HG03565 (cell line): ENCODE data around the gene IFI27L2.
A peak's percentile ranks its signal among the peaks of the same experiment; 100 is the strongest.
"Not testable (repeated sequence)": the region's sequence is repeated elsewhere in the genome, so short reads cannot be mapped to it uniquely, and the experiment has no call there.

Experiments used
- ATAC-seq: cut with Tn5 transposase; IDR thresholded peaks from one replicate; pipeline ENCODE4 v1.9.1; 2021; ENCODE audit warnings: mild to moderate bottlenecking, moderate library complexity; ENCODE audit not compliant: unreplicated experiment

The IFI27L2 gene

GRCh38 chr14:94129111-94129757 lies at the start of gene IFI27L2:
IFI27L2 (minus strand) TSS chr14:94129604; CDS start chr14:94129564, 40 bp downstream.
- ATAC-seq, result peak; percentile 91

- no peak for ATAC-seq
Observed at GRCh38 chr14:94177806-94178205, 48.4 kb upstream of the IFI27L2 start.

GRCh38 chr14:94176808-94177207 lies 47.4 kb upstream of the IFI27L2 start:
- no peak for ATAC-seq

GRCh38 chr14:94175747-94176146 lies 46.3 kb upstream of the IFI27L2 start:
- ATAC-seq, result no peak

- no peak for ATAC-seq
Observed at GRCh38 chr14:94175011-94175745, 45.8 kb upstream of the IFI27L2 start.

- no peak for ATAC-seq
Observed at GRCh38 chr14:94174604-94175010, 45.2 kb upstream of the IFI27L2 start.

- ATAC-seq, result peak; percentile 50
Observed at GRCh38 chr14:94173885-94174603, 44.6 kb upstream of the IFI27L2 start, which contains the start of gene PPP4R4. PPP4R4 (plus strand) TSS chr14:94174322; CDS start chr14:94174466, 144 bp downstream.

GRCh38 chr14:94173471-94173884 lies 44.1 kb upstream of the IFI27L2 start:
- no peak for ATAC-seq

GRCh38 chr14:94172545-94172944 lies 43.1 kb upstream of the IFI27L2 start:
- ATAC-seq, result no peak

GRCh38 chr14:94171208-94171607 lies 41.8 kb upstream of the IFI27L2 start:
- no peak for ATAC-seq

GRCh38 chr14:94170136-94170535 lies 40.7 kb upstream of the IFI27L2 start:
- no peak for ATAC-seq

- ATAC-seq, result no peak
Observed at GRCh38 chr14:94165744-94166143, 36.3 kb upstream of the IFI27L2 start.

- no peak for ATAC-seq
Observed at GRCh38 chr14:94164685-94165431, 35.5 kb upstream of the IFI27L2 start.

GRCh38 chr14:94163796-94164195 lies 34.4 kb upstream of the IFI27L2 start:
- no peak for ATAC-seq

- no peak for ATAC-seq
Observed at GRCh38 chr14:94162466-94162865, 33.1 kb upstream of the IFI27L2 start.

GRCh38 chr14:94161981-94162380 lies 32.6 kb upstream of the IFI27L2 start:
- ATAC-seq, result no peak

- no peak for ATAC-seq
Observed at GRCh38 chr14:94161058-94161457, 31.7 kb upstream of the IFI27L2 start.

- ATAC-seq, result no peak
Observed at GRCh38 chr14:94158239-94158883, 29.0 kb upstream of the IFI27L2 start.

GRCh38 chr14:94157197-94157596 lies 27.8 kb upstream of the IFI27L2 start:
- ATAC-seq, result no peak

- not testable (repeated sequence) for ATAC-seq
Observed at GRCh38 chr14:94156143-94156542, 26.7 kb upstream of the IFI27L2 start.
